ENCODE results near the gene CKM.

- TF ChIP-seq ZFX (IDR thresholded peaks at IDR 0.05; ENCODE audit: borderline replicate concordance) (no peak), CTCF (IDR thresholded peaks at IDR 0.05) (no peak)
Measured at GRCh38 chr19:45314708-45315245, 7.9 kb downstream of the CKM start.
